HepG2 (cell line): ENCODE data around the gene ROMO1. TPM values are rescaled to one million over a fixed set of nuclear protein-coding genes. Genes with fewer than 3 reads are reported as not detected.

Experiments used
- ATAC-seq: fragments of 200-7000 bp; cut with Tn5 transposase; 3 replicates; pipeline ENCODE4 v1.9.1; 2020; ENCODE audit warnings: mild to moderate bottlenecking, moderate library complexity
- BruUV-seq: library from RNA; stranded (reverse); fragments of 400-500 nt; replicated peaks from 2 replicates; lab custom pipeline; 2021; lab: Mats Ljungman, UMichigan
- CTCF ChIA-PET: fragments of 300-600 bp; formaldehyde crosslinking; extraction: SDS; loops from one replicate; lab custom pipeline; 2021; ENCODE audit warnings: low total read pairs, inconsistent platforms, low intra/inter-chr PET ratio; lab: Yijun Ruan, JAX
- POLR2A ChIA-PET: fragments of 350-600 bp; sonication (Branson Sonifier 250); formaldehyde crosslinking; loops from one replicate; lab custom pipeline; 2020; ENCODE audit warnings: antibody characterized with exemption, inconsistent platforms; lab: Yijun Ruan, JAX
- DNase-seq: peaks from one replicate; pipeline ENCODE4 v3.0.0-alpha.2; 2015; ENCODE audit warnings: low spot score
- FAIRE-seq: peaks from 3 replicates; lab custom pipeline; 2011; peaks lifted over from hg19 to GRCh38; lab: Jason Lieb, UNC
- H2AFZ ChIP-seq: one replicate; pipeline ENCODE4 v1.6.1; 2011; ENCODE audit warnings: low read length, inconsistent platforms
- H3K27ac ChIP-seq: fragments of 300-600 bp; 3 replicates; pipeline ENCODE4 v1.8.0; 2011; ENCODE audit warnings: mixed run types, mild to moderate bottlenecking, mixed read lengths, low read length, inconsistent platforms; ENCODE audit not compliant: insufficient read depth; ENCODE audit errors: extremely low read length
- H3K27me3 ChIP-seq, 2 experiments: fragments of 200-600 bp in 1 of 2; 2 replicates in 1 of 2; 3 replicates in 1 of 2; pipeline versions ENCODE4 v1.6.0 to v1.8.0; 2011; ENCODE audit warnings: low read length in 2 of 2, mild to moderate bottlenecking in 2 of 2, moderate library complexity in 2 of 2, inconsistent platforms in 1 of 2; ENCODE audit not compliant: insufficient read depth in 2 of 2, control insufficient read depth in 1 of 2
- H3K36me3 ChIP-seq, 2 experiments: fragments of 200-600 bp in 1 of 2; replicated peaks in 1 of 2; 2 replicates in 1 of 2; 3 replicates in 1 of 2; pipeline versions ENCODE4 v1.5.1 to v1.8.0; 2011; ENCODE audit warnings: low read length in 2 of 2, inconsistent platforms in 1 of 2; ENCODE audit not compliant: insufficient read depth in 2 of 2, control insufficient read depth in 1 of 2
- H3K4me1 ChIP-seq: 2 replicates; pipeline ENCODE4 v1.5.1; 2012; ENCODE audit warnings: low read length, inconsistent platforms; ENCODE audit not compliant: insufficient read depth
- H3K4me2 ChIP-seq: 2 replicates; pipeline ENCODE4 v1.6.0; 2011; ENCODE audit warnings: low read depth, low read length, inconsistent platforms
- H3K4me3 ChIP-seq, 3 experiments: fragments of 200-600 bp in 1 of 3; sonication (generic), shearing (Covaris generic) in 1 of 3; replicated peaks in 1 of 3; 2 replicates each; pipeline ENCODE4 v1.5.1; 2011 to 2016; ENCODE audit warnings: low read length in 3 of 3, inconsistent platforms in 2 of 3, low read depth in 2 of 3, mild to moderate bottlenecking in 2 of 3, control low read depth in 1 of 3, mixed read lengths in 1 of 3; ENCODE audit not compliant: insufficient read depth in 1 of 3
- H3K79me2 ChIP-seq: one replicate; pipeline ENCODE4 v1.6.1; 2011; ENCODE audit warnings: low read length, inconsistent platforms; ENCODE audit not compliant: insufficient read depth
- H3K9ac ChIP-seq: 2 replicates; pipeline ENCODE4 v1.6.0; 2011; ENCODE audit warnings: mild to moderate bottlenecking, low read depth, low read length, inconsistent platforms; ENCODE audit not compliant: insufficient read depth
- H3K9me3 ChIP-seq: 2 replicates; pipeline ENCODE4 v1.5.1; 2012; ENCODE audit warnings: mild to moderate bottlenecking, low read length
- H4K20me1 ChIP-seq: 2 replicates; pipeline ENCODE4 v1.6.0; 2011; ENCODE audit warnings: inconsistent platforms, mild to moderate bottlenecking, low read length, moderate library complexity; ENCODE audit not compliant: insufficient read depth
- ATF1 ChIP-seq: IDR thresholded peaks from 2 replicates; pipeline ENCODE4 v1.6.1; 2016; ENCODE audit warnings: mild to moderate bottlenecking, control low read depth
- BHLHE40 ChIP-seq: IDR thresholded peaks from 2 replicates; pipeline ENCODE4 v1.6.1; 2011; ENCODE audit warnings: low read length, improper control_type of control experiment
- JUNB ChIP-seq: sonication (generic); formaldehyde crosslinking; IDR thresholded peaks from 2 replicates; pipeline ENCODE4 v1.8.0; 2022; ENCODE audit warnings: missing genetic modification reagents, mild to moderate bottlenecking, borderline replicate concordance
- MXD3 ChIP-seq: IDR thresholded peaks from 2 replicates; pipeline ENCODE4 v1.6.1; 2016; ENCODE audit warnings: mild to moderate bottlenecking, missing biosample characterization, missing genetic modification reagents
- NFE2 ChIP-seq: sonication (generic); formaldehyde crosslinking; IDR thresholded peaks from 2 replicates; pipeline ENCODE4 v1.4.0; 2020; ENCODE audit warnings: missing genetic modification reagents
- PLRG1 ChIP-seq: fragments of 450-650 bp; conservative IDR thresholded peaks from 2 replicates; pipeline ENCODE4 v1.6.1; 2016
- REL ChIP-seq: sonication (generic); formaldehyde crosslinking; conservative IDR thresholded peaks from 2 replicates; pipeline ENCODE4 v1.8.0; 2022; ENCODE audit warnings: mild to moderate bottlenecking, missing genetic modification reagents, moderate library complexity
- RNF2 ChIP-seq: fragments of 450-650 bp; conservative IDR thresholded peaks from 2 replicates; pipeline ENCODE4 v1.6.1; 2016; ENCODE audit warnings: low read depth
- SALL1 ChIP-seq: sonication (generic); formaldehyde crosslinking; IDR thresholded peaks from 2 replicates; pipeline ENCODE4 v1.8.0; 2022; ENCODE audit warnings: mild to moderate bottlenecking, missing genetic modification reagents
- SMARCC2 ChIP-seq: fragments of 450-650 bp; IDR thresholded peaks from 2 replicates; pipeline ENCODE4 v1.6.1; 2017; ENCODE audit warnings: antibody characterized with exemption, mild to moderate bottlenecking
- U2AF2 ChIP-seq: fragments of 200-400 bp; formaldehyde crosslinking; IDR thresholded peaks from 2 replicates; pipeline ENCODE4 v1.6.1; 2017; ENCODE audit warnings: low read depth, mild to moderate bottlenecking, low read length
- ZKSCAN1 ChIP-seq: fragments of 150-350 bp; IDR thresholded peaks from 2 replicates; pipeline ENCODE4 v1.6.1; 2014; ENCODE audit warnings: low read length
- ZNF274 ChIP-seq: sonication (generic); formaldehyde crosslinking; IDR thresholded peaks from 2 replicates; pipeline ENCODE4 v1.5.1; 2020; ENCODE audit warnings: mild to moderate bottlenecking, missing genetic modification reagents
- ZNF33A ChIP-seq: sonication (generic); formaldehyde crosslinking; IDR thresholded peaks from 2 replicates; pipeline ENCODE4 v1.5.1; 2020; ENCODE audit warnings: missing genetic modification reagents, mild to moderate bottlenecking, moderate library complexity, borderline replicate concordance
- ZNF446 ChIP-seq: sonication (generic); formaldehyde crosslinking; IDR thresholded peaks from 2 replicates; pipeline ENCODE4 v1.5.0; 2020; ENCODE audit warnings: mild to moderate bottlenecking, missing genetic modification reagents
- ZNF703 ChIP-seq: sonication (generic); formaldehyde crosslinking; IDR thresholded peaks from 2 replicates; pipeline ENCODE4 v1.5.1; 2020; ENCODE audit warnings: missing genetic modification reagents, mild to moderate bottlenecking, moderate library complexity, borderline replicate concordance
- ZNF724P ChIP-seq: sonication (generic); formaldehyde crosslinking; IDR thresholded peaks from 2 replicates; pipeline ENCODE4 v1.8.0; 2022; ENCODE audit warnings: missing genetic modification reagents, borderline replicate concordance
- WGBS: methylation state at CpG from one replicate; pipeline ENCODE4 v1.1.6; 2017; ENCODE audit warnings: low lambda C conversion rate; 5-methylcytosine and 5-hydroxymethylcytosine counted together
- in situ Hi-C: cut with HindIII; loops from 2 replicates; pipeline ENCODE4 v1.10.0; 2017; ENCODE audit warnings: low pct_unique_long_range_greater_than_20kb; ENCODE audit not compliant: extremely low pct_ligation_motif_present
- intact Hi-C: fragments of 100-400 bp; cut with micrococcal nuclease; formaldehyde crosslinking; loops from one replicate; pipeline ENCODE4 v1.10.0; 2022; ENCODE audit not compliant: unreplicated experiment
- polyA plus RNA-seq, 8 experiments: library from polyadenylated mRNA; depleted of rRNA in 3 of 8; stranded (reverse) in 7 of 8; unstranded in 1 of 8; fragments of >200 nt; fragmentation: Illumina TruSeq in 4 of 8; extraction: Trizol in 4 of 8; gene quantifications; 2 replicates each; pipeline versions ENCODE4 v1.2.1 to v1.2.3, GENCODE V29; 2011 to 2016; ENCODE audit warnings: low read depth in 4 of 8, missing spikeins in 1 of 8, mixed read lengths in 1 of 8; ENCODE audit not compliant: insufficient read depth in 1 of 8
- total RNA-seq, 5 experiments: library from RNA; depleted of rRNA; stranded (reverse); fragments of >200 nt; fragmentation: Illumina TruSeq; extraction: Trizol; gene quantifications; 2 replicates each; pipeline ENCODE4 v1.2.3, GENCODE V29; 2016; ENCODE audit warnings: low read depth in 1 of 5
- TF ChIP-seq, protein P1 (sequence below): sonication (generic); formaldehyde crosslinking; IDR thresholded peaks from 2 replicates; pipeline ENCODE4 v1.4.0; 2020; ENCODE audit warnings: mild to moderate bottlenecking, low read depth, missing genetic modification reagents
- TF ChIP-seq, protein P2 (sequence below): IDR thresholded peaks from 2 replicates; pipeline ENCODE4 v1.6.1; 2016; ENCODE audit warnings: missing genetic modification reagents, missing compliant biosample characterization

Gene ROMO1
- total and polyA plus RNA-seq, 2 of the 13 experiments (the other 11 are each of a cell fraction or from before 2014, with no cell fraction given): 636 to 755 TPM

GRCh38 chr20:35739294-35740163 is 40.3 kb downstream of the ROMO1 start (continued):
- TF ChIP-seq ZNF724P (CRISPR knock-in tag): no peak

GRCh38 chr20:35741892-35742740 is 42.9 kb downstream of the ROMO1 start, which contains the start of gene RBM39:
RBM39 (minus strand) TSS chr20:35742260; CDS start chr20:35740874, 1,386 bp downstream.
- H3K27ac ChIP-seq: peak within 1 kb of the TSS; percentile 96
- H3K36me3 ChIP-seq: peaks cover 14 to 28% of the 10 kb centered on the region in 2 experiments
- FAIRE-seq (peak; percentile 95), DNase-seq (peak; percentile 100), ATAC-seq (peak; percentile 90)
- in situ Hi-C loops (loop anchor here (5.0 kb wide), 1 partner anchor 140 kb away; no protein-coding TSS in a partner anchor), intact Hi-C loops (loop anchor here (1.0 to 5.0 kb wide), 4 partner anchors 30 to 143 kb away; partner anchors contain the start of genes NFS1, PHF20, ROMO1 and SPAG4)
- no peaks in the 10 kb centered on the region; a peak in 1 of 5 replicates for H3K27me3 ChIP-seq
- H2AFZ ChIP-seq: peak within 1 kb of the TSS; percentile 16
- H3K4me2 ChIP-seq: peak within 1 kb of the TSS; percentile 98
- peaks cover 59% of the 10 kb centered on the region for H3K79me2 ChIP-seq
- peaks cover 50% of the 10 kb centered on the region for H3K4me1 ChIP-seq
- peak within 1 kb of the TSS; percentile 90 to 92 (median 91) for H3K4me3 ChIP-seq
- ChIA-PET POLR2A (interaction anchor here (0.5 to 8.6 kb wide), 92 partner anchors 10 to 1931 kb away, joined by 3 to 461 read pairs (median 5); partner anchors contain the start of genes CEP250, CHMP4B, CPNE1 and EIF2S2), CTCF (no interaction called here)
- no TSS peak for BruUV-seq
- WGBS: 2% methylated on average over 66 of the region's 66 CpGs
- peaks cover 45% of the 10 kb centered on the region for H4K20me1 ChIP-seq
- H3K9me3 ChIP-seq: no peaks in the 10 kb centered on the region
- peak within 1 kb of the TSS; percentile 100 for H3K9ac ChIP-seq
- peak; percentile 49 for TF ChIP-seq BHLHE40
- TF ChIP-seq SMARCC2: 0 out of 2 replicates have a peak, but pooled peaks have one; percentile 21
- TF ChIP-seq JUNB: 0 out of 2 replicates have a peak, but pooled peaks have one; percentile 90
- no peak; the same call in 1 of the 2 replicates for TF ChIP-seq ZKSCAN1
- TF ChIP-seq ZNF274 (CRISPR knock-in tag): peak; percentile 97
- TF ChIP-seq, protein P1, sequence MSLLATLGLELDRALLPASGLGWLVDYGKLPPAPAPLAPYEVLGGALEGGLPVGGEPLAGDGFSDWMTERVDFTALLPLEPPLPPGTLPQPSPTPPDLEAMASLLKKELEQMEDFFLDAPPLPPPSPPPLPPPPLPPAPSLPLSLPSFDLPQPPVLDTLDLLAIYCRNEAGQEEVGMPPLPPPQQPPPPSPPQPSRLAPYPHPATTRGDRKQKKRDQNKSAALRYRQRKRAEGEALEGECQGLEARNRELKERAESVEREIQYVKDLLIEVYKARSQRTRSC: peak; percentile 90
- TF ChIP-seq ZNF703 (CRISPR knock-in tag): peak; percentile 89
- peak; percentile 79 for TF ChIP-seq NFE2 (CRISPR knock-in tag)
- TF ChIP-seq ZNF33A (CRISPR knock-in tag): no peak; the same call in 1 of the 2 replicates
- peak; percentile 94; the same call in 1 of the 2 replicates for TF ChIP-seq REL (CRISPR knock-in tag)
- peak; percentile 97 for TF ChIP-seq ATF1
- peak; percentile 99 for TF ChIP-seq SALL1 (CRISPR knock-in tag)
- TF ChIP-seq RNF2: peak; percentile 80
- TF ChIP-seq, protein P2, sequence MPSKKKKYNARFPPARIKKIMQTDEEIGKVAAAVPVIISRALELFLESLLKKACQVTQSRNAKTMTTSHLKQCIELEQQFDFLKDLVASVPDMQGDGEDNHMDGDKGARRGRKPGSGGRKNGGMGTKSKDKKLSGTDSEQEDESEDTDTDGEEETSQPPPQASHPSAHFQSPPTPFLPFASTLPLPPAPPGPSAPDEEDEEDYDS (CRISPR knock-in tag): peak; percentile 97
- peak; percentile 99 for TF ChIP-seq MXD3 (CRISPR knock-in tag)
- no peak for TF ChIP-seq PLRG1
- peak; percentile 99 for TF ChIP-seq ZNF446
- TF ChIP-seq U2AF2: peak; percentile 86; the same call in 1 of the 2 replicates
